ENCODE measurements around the gene FUT4.
"Not testable (repeated sequence)": the region's sequence is repeated elsewhere in the genome, so short reads cannot be mapped to it uniquely, and the experiment has no call there.

The FUT4 gene

DNA sequence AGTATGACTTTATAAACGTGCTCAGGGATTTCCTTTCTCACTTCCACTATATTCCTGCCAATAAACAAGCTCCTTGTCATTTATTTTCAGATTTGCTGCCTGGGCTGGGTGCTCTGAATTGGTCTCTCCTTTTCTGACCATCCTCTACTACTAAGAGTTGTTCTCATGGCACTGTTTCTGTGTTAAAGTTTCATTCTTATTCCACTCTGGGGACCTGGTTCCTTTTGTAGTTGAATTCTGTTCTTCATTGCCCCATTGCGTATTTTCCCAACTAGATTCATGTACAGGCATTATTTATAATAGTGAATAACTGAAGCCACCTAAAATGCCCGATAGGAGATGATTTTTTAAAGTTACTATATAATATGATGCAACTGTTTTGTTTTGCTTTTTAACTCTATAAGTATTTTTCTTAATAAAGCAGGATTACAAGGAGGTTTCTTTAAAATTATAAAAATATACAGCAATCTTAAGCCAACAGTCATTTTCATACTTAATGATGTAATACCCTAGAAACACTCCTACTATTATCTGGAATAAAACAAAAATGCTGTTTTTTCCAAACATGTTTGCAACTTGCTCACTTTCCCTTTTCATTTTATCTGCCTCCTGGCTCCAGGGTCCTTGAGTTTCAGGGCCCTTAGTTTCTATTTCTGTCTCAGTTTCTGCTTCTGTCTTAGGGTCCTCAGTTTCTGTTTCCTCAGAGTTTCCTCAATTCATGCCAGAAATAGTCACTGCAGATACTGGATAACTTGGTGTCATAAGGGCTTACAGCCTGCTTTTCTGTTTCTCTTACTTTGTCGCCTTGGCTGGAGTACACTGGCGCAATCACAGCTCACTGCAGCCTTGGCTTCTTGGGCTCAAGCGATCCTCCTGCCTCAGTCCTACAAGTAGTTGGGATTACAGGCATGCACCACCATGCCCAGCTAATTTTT lies 9.8 kb upstream of the FUT4 start:
- DNase-seq = no peak

DNA sequence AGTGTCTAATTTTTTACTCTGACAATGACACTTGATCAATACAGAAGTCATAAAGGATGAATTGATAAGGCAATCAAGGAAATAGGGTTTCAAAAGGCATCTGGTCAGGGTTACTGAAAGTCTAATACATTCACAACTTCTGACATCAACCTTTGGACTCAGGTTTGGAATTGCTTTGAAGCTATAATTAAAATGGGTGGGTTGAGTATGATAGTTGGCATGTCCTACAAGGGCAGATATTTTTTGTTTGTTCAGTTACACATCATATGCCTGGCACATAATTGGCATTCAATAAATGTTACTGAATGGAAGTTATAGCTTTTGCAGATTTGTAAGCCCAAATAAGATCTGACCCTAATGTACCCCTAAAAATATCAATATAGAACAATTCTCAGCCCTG lies 7.3 kb upstream of the FUT4 start:
- no peak for DNase-seq

DNA sequence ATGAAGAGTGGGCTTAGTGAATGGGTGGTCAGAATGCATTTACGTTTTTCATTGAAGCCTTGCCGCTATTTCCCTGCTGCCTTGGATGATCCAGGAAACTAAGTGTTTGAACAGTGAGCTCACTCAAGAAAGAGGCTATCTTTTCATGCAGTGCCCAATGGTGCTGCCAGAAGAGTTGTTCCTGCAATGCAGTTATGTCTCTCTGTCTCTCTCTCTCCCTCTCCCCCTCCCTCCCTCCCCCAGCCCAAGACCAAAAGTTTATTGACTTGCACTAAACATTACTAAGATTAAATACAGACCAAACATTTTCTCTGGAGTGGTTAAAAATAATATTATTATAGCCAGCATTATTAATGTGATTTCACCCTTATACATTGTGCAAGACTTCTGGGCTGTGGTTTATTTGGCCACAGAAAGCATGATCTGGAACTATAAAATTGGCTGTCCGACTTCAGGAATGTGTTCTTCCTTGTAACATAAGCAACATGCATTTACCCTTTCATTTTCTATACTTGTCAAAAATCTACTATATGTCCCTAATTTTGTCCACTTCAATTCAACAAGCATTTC lies 6.6 kb upstream of the FUT4 start:
- DNase-seq = no peak

DNA sequence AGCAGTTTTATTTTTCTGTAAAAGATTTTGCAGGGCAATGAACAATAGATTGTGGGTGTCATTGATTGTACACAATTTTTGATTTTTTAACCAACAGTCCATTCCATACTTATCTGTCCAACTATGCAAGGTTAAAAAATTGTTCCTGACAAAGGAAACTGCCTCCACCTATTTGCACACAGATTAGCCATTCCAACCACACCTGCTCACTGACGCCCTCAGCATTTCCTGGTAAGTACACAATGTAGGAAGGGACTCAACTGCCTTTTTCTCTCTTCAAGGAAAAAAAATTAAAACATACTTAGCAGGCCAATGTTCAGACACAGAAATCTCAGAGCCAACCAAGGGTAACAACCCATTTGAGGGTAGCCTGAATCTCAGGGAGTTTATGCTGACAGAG lies 4.3 kb upstream of the FUT4 start:
- no peak for DNase-seq

DNA sequence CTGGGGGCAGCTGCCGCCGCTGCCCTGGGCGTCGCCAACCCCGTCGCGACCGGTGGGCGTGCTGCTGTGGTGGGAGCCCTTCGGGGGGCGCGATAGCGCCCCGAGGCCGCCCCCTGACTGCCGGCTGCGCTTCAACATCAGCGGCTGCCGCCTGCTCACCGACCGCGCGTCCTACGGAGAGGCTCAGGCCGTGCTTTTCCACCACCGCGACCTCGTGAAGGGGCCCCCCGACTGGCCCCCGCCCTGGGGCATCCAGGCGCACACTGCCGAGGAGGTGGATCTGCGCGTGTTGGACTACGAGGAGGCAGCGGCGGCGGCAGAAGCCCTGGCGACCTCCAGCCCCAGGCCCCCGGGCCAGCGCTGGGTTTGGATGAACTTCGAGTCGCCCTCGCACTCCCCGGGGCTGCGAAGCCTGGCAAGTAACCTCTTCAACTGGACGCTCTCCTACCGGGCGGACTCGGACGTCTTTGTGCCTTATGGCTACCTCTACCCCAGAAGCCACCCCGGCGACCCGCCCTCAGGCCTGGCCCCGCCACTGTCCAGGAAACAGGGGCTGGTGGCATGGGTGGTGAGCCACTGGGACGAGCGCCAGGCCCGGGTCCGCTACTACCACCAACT lies 1.0 kb downstream of the FUT4 start:
- no peak for DNase-seq

DNA sequence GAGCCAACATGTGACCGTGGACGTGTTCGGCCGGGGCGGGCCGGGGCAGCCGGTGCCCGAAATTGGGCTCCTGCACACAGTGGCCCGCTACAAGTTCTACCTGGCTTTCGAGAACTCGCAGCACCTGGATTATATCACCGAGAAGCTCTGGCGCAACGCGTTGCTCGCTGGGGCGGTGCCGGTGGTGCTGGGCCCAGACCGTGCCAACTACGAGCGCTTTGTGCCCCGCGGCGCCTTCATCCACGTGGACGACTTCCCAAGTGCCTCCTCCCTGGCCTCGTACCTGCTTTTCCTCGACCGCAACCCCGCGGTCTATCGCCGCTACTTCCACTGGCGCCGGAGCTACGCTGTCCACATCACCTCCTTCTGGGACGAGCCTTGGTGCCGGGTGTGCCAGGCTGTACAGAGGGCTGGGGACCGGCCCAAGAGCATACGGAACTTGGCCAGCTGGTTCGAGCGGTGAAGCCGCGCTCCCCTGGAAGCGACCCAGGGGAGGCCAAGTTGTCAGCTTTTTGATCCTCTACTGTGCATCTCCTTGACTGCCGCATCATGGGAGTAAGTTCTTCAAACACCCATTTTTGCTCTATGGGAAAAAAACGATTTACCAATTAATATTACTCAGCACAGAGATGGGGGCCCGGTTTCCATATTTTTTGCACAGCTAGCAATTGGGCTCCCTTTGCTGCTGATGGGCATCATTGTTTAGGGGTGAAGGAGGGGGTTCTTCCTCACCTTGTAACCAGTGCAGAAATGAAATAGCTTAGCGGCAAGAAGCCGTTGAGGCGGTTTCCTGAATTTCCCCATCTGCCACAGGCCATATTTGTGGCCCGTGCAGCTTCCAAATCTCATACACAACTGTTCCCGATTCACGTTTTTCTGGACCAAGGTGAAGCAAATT lies 1.8 kb downstream of the FUT4 start:
- DNase-seq = no peak

DNA sequence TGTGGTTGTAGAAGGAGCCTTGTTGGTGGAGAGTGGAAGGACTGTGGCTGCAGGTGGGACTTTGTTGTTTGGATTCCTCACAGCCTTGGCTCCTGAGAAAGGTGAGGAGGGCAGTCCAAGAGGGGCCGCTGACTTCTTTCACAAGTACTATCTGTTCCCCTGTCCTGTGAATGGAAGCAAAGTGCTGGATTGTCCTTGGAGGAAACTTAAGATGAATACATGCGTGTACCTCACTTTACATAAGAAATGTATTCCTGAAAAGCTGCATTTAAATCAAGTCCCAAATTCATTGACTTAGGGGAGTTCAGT lies 2.4 kb downstream of the FUT4 start:
- DNase-seq = no peak

DNA sequence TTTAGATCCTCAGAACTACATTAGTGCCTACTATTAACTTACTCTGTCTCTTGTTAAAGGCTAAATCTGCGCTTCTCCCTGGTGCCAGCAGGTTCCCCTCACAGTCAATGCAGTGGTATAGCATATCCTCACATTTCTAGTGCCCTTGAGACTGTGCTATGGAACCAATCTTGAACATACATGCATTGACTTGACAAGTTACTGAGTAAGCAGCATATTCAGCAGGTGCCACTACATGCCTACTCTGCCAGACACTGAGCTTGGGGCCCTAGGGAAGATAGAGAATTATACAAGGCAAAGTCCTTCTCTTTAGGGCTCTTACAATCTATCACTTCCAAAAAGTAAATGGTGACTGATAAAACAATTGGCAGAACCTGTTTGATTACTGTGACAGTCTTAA lies 3.2 kb downstream of the FUT4 start:
- no peak for DNase-seq

DNA sequence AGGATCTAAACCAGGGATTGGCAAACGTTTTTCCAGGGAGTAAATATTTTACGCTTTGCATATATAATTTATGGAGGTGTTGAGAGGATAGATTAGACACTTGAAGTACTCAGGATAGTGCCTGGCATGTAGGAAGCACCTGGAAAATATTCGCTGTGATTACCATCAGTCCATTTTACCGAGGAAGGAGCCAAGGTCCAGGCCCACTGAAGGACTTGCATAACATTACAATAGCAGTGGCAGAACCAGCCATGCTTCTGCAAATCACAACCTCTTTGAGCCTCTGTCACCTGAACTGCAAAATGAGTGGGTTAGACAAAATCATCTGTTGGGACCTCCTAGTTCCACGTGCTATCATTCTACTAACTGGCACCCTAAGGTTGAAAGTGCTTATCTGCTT lies 5.4 kb downstream of the FUT4 start:
- no peak for DNase-seq

DNA sequence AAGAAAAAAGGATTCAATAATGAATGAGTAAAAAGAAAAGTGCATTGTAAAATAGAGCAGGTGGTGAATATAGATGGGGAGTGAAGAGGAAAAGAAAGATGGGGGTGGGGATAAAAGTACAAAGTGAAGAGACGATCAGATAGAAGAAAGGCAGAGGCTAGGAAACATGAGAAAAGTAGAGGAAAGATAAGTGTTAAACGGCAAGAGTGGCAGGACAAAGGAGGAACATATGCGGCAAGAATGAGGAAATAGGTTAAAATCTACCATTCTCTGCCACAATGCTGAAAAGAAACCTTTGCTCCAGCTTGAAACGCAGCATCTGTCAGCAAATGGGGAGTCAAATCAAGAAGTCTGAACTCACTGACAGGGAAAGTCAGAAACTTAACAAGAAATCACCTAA lies 6.8 kb downstream of the FUT4 start:
- DNase-seq = no peak

DNA sequence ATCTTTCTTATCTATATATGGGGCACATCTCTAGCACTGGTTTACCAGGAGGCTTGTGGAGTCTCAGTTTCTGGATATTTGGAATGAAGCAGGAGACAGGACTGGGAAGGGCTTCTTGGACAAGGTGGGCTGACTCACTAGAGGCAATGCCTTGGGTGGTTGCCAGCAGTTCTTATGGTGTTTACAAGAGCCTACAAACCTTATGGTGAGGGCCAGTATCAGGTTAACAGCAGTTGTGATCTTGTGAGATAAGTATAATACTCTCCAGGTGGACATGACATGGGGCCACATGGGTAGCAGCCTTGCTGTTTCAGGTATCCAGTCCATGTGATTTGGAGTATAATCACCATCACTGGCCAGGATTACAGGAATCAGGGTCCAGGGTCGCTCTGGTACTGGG lies 10.2 kb downstream of the FUT4 start:
- DNase-seq = no peak

DNA sequence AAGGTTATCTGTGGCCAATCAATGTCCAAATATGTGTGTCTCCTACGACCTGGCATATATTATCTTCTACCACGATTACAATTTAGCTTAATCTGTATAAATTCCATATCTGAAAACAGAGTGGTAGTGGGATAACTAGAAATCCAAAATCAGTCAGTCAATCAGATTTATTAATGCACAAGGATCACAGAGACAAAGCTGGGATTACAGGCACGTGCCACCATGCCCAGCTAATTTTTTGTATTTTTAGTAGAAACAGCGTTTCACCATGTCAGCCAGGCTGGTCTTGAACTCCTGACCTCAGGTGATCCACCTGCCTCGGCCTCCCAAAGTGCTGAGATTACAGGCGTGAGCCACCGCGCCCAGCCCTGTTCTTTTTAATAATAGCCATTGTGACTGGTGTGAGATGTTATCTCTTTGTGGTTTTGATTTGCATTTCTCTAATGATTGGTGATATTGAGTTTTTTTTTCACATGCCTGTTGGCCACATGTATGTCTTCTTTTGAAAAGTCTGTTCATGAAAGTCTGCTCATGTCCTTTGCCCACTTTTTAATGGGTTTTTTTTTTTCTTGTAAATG lies 12.1 kb downstream of the FUT4 start:
- not testable (repeated sequence) for DNase-seq

DNA sequence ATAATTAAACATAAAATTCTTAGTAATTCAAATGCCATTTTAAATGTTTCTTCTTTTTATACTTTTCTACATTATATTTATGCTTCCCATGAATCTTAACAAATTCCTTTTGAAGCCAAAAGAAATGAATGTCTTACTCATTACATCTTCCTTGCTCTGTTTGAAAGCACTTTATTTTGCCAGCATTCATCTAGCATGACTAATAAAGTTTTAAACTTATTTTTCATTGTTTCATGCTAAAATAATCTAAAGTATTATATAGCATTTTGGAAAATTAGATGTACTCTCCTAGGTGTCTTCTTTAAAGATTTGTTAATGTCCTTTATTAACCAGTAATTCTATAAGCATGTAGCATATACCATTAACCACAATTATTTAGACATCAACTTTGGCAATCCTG lies 13.7 kb downstream of the FUT4 start:
- no peak for DNase-seq

DNA sequence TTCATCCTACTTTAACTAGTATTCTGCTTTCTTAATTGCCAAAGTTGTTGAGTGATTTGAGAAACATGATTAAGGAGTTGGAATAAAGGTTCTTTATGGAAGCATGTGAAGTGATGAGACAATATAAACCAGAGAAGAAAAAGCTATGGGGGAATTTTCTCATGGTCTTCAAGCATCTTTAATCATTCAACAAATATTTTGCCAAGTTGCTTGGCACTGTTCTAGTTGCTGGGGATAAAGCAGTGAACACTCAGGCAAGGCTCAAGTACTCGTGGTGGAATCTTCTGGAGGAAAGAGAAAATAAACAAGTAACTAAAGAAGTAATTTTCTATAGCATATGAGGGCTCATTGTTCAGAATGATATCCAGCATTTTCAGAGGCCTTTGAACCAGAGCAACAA lies 14.3 kb downstream of the FUT4 start:
- no peak for DNase-seq

DNA sequence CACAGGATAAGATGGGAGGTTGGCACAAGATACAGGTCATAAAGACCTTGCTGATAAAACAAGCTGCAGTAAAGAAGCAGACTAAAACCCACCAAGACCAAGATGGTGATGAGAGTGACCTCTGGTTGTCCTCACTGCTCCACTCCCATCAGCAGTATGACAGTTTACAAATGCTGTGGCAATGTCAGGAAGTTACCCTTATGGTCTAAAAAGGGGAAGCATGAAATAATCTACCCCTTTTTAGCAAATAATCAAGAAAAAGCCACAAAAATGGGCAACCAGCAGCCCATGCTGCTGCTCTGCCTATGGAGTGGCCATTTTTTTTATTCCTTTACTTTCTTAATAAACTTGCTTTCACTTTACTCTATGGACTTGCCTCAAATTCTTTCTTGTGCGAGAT lies 14.7 kb downstream of the FUT4 start:
- no peak for DNase-seq

DNA sequence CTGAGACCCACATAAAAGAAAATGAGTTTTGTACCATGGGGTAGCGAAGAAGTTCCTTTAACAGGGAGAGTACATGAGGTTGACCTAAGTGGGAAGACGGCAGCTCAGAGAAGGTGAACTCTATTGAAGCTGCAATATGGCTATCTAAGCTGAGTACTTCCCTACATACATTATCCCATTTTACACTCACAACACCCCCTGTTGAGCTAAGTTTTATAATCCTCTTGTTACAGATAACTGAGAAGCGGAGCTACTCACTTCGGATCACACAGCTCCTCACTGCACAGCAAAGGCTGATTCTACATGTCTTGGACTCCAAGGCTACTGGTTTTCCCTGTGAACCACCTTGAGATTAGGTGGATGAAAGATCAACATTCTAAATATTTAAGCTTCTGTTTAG lies 15.2 kb downstream of the FUT4 start:
- DNase-seq = no peak

DNA sequence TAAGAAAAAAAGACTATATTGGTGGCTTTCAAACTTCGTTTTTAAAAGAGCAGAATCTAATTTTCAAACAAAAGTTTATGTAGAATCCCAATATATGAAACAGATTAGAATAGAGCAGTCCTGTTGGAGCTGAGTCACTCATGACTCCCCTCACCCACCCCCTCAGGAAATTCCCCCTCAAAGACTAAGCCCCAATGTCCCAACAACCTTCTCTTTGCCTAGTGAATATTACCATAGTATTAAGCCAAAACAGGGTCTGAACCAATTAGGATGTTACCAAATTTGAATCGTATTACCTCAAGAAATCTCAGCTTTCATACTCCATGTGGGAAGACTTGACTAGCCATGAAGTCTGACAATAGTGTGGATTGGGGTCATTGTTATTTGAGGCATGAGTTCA lies 15.6 kb downstream of the FUT4 start:
- no peak for DNase-seq

DNA sequence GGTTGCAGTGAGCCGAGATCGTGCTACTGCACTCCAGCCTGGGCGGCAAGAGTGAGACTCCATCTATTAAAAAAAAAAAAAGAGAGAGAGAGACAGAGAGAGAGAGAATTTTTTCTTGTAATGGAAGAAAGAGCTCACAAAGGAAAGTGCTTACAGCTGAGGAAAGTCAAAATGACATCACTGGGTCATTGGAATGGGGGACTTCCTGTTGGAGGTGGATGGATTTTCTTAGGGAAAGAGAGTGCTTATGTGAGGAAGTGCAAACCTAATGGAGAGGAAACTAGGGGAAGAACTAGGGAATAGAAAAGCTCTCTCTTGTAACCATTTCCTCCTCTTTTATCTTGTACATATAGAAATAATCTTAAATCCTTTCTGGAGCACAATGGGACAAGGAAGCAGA lies 17.1 kb downstream of the FUT4 start:
- DNase-seq = no peak

DNA sequence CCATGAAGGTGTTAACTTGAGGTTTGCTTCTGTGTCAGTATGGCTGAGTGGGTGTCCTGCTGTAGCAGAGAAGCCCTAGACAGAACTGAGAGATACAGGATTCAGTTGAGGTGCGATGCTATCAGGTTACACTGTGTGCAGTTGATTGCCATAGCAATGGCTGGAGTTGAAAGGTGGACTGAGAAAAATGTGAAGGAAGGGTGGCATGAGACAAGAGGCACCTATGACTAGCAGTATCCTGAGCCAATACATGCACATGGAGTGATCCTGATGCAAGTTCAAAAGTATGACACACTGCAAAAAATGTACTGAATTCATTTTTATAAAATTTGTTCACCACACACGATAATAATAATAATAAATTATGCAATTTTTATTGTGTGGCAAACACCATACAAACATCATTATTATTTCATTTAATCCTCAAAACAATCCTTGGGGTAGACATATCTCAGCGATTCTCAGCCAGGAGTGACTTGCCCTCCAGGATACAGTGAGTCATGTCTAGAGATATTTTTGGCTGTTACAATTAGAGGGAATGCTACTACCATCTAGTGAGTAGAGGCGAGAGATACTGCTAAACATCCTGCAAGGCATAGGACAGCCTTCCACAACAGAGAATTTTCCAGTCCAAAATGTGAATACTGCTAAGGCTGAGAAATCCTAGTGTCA lies 19.6 kb downstream of the FUT4 start:
- no peak for DNase-seq

DNA sequence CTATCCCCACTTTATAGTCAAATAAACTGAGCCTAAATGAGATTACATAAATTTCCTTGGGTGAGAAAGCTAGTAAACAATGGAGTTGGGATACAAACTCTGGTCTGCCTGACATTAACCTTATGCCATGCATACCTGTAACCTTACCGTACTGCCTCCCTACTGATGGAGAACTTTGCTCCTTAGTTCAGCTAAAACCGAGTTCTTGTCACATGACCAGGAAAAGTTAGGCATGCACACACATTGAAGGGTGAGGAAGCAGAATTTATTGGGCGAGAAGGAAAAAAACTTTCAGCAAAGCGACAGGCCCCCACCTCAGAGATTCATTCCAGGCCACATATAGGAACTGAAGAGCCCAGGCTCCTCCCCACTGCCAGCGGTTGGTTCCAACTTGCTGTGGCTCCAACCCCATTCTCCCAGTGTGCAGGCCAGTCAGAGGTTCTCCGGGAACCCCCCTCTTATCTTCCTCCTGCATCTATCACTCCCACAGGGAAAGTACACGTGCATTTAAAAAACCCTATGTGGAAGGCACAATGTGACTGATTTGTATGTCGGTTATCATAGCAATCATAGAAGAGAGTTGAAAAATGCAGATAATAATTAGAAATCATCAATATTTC lies 20.2 kb downstream of the FUT4 start:
- no peak for DNase-seq

DNA sequence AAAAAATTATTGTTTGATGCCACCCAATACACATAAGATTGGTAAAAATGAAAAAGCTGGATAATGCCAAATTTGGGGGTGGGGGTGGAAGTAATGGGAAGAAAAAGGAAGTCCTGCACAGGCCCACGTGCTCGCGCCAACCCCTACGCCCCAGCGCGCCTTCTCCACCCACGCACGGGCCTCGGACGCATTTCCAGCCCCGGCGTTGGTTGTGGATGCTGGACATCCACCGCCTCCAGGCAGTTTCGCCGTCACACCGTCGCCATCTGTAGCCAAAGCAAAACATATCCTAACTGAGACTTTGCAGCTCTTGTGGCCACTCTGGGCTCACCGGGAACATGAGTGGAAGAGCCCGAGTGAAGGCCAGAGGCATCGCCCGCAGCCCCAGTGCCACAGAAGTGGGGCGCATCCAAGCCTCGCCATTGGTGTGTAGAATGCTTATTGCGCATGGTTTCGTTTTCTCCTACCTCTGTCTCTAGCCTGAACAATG lies 23.5 kb downstream of the FUT4 start, which contains the start of gene PIWIL4:
PIWIL4 (plus strand) TSS at position 188 of the 490 bp plus-strand sequence; CDS start at position 339, 151 bp downstream.
- no peak for DNase-seq

DNA sequence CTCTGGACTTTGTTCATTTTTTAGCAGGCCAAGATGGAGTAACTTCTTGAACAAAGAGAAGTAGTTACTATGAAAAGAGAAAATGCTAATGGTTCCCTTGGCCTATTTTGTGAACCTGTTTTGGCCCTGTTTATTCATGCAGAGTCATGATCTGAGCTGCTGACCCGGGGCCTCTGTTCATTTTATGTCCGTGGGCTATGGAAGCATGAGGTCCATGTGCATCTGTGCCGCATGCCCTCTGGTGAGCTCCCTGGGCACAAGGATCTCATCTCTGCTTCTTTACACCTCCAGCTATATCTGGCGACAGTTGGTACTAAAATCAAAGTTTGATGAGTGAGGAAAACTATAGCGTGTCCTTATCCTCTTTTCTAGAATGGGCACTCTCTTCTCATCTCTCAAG lies 24.5 kb downstream of the FUT4 start:
- DNase-seq = no peak
